K562 (cell line): ENCODE data around the gene ADORA3. TPM values are rescaled to one million over a fixed set of nuclear protein-coding genes. Genes with fewer than 3 reads are reported as not detected.

Experiments
- ATF7 ChIP-seq: fragments of 450-650 bp; IDR thresholded peaks from 2 replicates; pipeline ENCODE4 v1.7.1; 2014; ENCODE audit warnings: mild to moderate bottlenecking, moderate library complexity
- CBFA2T2 ChIP-seq: fragments of 450-650 bp; conservative IDR thresholded peaks from 2 replicates; pipeline ENCODE4 v1.6.1; 2017; ENCODE audit warnings: mild to moderate bottlenecking
- DDX20 ChIP-seq: fragments of 450-650 bp; IDR thresholded peaks from 2 replicates; pipeline ENCODE4 v1.6.1; 2016; ENCODE audit warnings: missing genetic modification characterization, low read depth, mild to moderate bottlenecking, missing compliant biosample characterization, moderate library complexity
- ESRRA ChIP-seq: fragments of 450-650 bp; IDR thresholded peaks from 2 replicates; pipeline ENCODE4 v1.6.1; 2014; ENCODE audit warnings: low read depth, mild to moderate bottlenecking, moderate library complexity, borderline replicate concordance
- FOXA1 ChIP-seq: fragments of 450-650 bp; IDR thresholded peaks from 2 replicates; pipeline ENCODE4 v1.6.1; 2016; ENCODE audit warnings: mild to moderate bottlenecking, borderline replicate concordance
- GTF2F1 ChIP-seq: IDR thresholded peaks from 2 replicates; pipeline ENCODE4 v1.6.1; 2011; ENCODE audit warnings: low read depth, low read length, improper control_type of control experiment
- HNRNPH1 ChIP-seq: fragments of 200-400 bp; formaldehyde crosslinking; optimal IDR thresholded peaks from 2 replicates; pipeline ENCODE3; 2017; ENCODE audit warnings: low read depth, mild to moderate bottlenecking, low read length, moderate library complexity
- KDM2B ChIP-seq: fragments of 250-450 bp; sonication (Bioruptor Pico); IDR thresholded peaks from 2 replicates; pipeline ENCODE4 v1.8.0; 2021; ENCODE audit warnings: mild to moderate bottlenecking, moderate library complexity
- MXI1 ChIP-seq: IDR thresholded peaks from 2 replicates; pipeline ENCODE4 v1.6.1; 2011; ENCODE audit warnings: low read depth, mild to moderate bottlenecking, improper control_type of control experiment, low read length
- NELFE ChIP-seq: IDR thresholded peaks from 2 replicates; pipeline ENCODE4 v1.6.1; 2011; ENCODE audit warnings: mild to moderate bottlenecking; ENCODE audit not compliant: insufficient read depth, insufficient read length
- NFIC ChIP-seq: fragments of 450-650 bp; IDR thresholded peaks from 2 replicates; pipeline ENCODE4 v1.6.1; 2017; ENCODE audit warnings: mild to moderate bottlenecking, inconsistent platforms
- PHB ChIP-seq: fragments of 250-450 bp; sonication (Bioruptor Pico); IDR thresholded peaks from 2 replicates; pipeline ENCODE4 v1.5.0; 2021
- RFX7 ChIP-seq: fragments of 250-450 bp; sonication (Bioruptor Pico); IDR thresholded peaks from 2 replicates; pipeline ENCODE4 v1.5.1; 2021; ENCODE audit warnings: mild to moderate bottlenecking
- SMAD1 ChIP-seq: fragments of 150-350 bp; IDR thresholded peaks from 2 replicates; pipeline ENCODE4 v1.6.1; 2014; ENCODE audit warnings: low read length, low read depth; ENCODE audit not compliant: partially characterized antibody
- SNRNP70 ChIP-seq: fragments of 200-400 bp; formaldehyde crosslinking; optimal IDR thresholded peaks from 2 replicates; pipeline ENCODE3; 2017; ENCODE audit warnings: low read depth, low read length
- SREBF2 ChIP-seq: sonication (generic); formaldehyde crosslinking; IDR thresholded peaks from 2 replicates; pipeline ENCODE4 v1.4.0; 2020; ENCODE audit warnings: mild to moderate bottlenecking, missing genetic modification reagents
- ZBED1 ChIP-seq: IDR thresholded peaks from 2 replicates; pipeline ENCODE4 v1.6.1; 2014
- ZNF133 ChIP-seq: fragments of 250-450 bp; sonication (Bioruptor Pico); IDR thresholded peaks from 2 replicates; pipeline ENCODE4 v1.4.0; 2020; ENCODE audit warnings: mild to moderate bottlenecking
- ZNF184 ChIP-seq: sonication (generic); formaldehyde crosslinking; IDR thresholded peaks from 2 replicates; pipeline ENCODE4 v1.5.0; 2020; ENCODE audit warnings: missing genetic modification reagents
- ZNF324 ChIP-seq: fragments of 250-450 bp; sonication (Bioruptor Pico); IDR thresholded peaks from 2 replicates; pipeline ENCODE4 v1.4.0; 2020; ENCODE audit warnings: mild to moderate bottlenecking
- ZNF408 ChIP-seq: fragments of 250-450 bp; sonication (Bioruptor Pico); IDR thresholded peaks from 2 replicates; pipeline ENCODE4 v1.4.0; 2020; ENCODE audit warnings: low read depth, mild to moderate bottlenecking, moderate library complexity
- ZNF699 ChIP-seq: fragments of 250-450 bp; sonication (Bioruptor Pico); IDR thresholded peaks from 2 replicates; pipeline ENCODE4 v1.8.0; 2021; ENCODE audit warnings: mild to moderate bottlenecking, moderate library complexity; ENCODE audit not compliant: insufficient replicate concordance
- polyA plus RNA-seq, 8 experiments: library from polyadenylated mRNA; depleted of rRNA in 4 of 8; stranded (reverse) in 5 of 8; unstranded in 3 of 8; fragments of >200 nt; fragmentation: Nextera tagmentation in 2 of 8; fragmentation: Illumina TruSeq in 1 of 8; extraction: Ambion mirVana in 2 of 8; extraction: Trizol in 1 of 8; gene quantifications; 2 replicates each; pipeline versions ENCODE4 v1.2.1 to v1.2.3, GENCODE V29; 2011 to 2014; ENCODE audit warnings: inconsistent platforms in 1 of 8, missing spikeins in 1 of 8
- total RNA-seq, 7 experiments: library from RNA; depleted of rRNA in 6 of 7; stranded (reverse); fragments of >200 nt in 6 of 7; fragmentation: Illumina TruSeq in 2 of 7; extraction: Trizol in 2 of 7; gene quantifications; 2 replicates each; pipeline versions ENCODE4 v1.2.1 to v1.2.3, GENCODE V29; 2011 to 2021; ENCODE audit warnings: low replicate concordance in 1 of 7
- TF ChIP-seq, protein P1 (sequence below): sonication (generic); formaldehyde crosslinking; IDR thresholded peaks from 2 replicates; pipeline ENCODE4 v1.8.0; 2023; ENCODE audit warnings: mild to moderate bottlenecking, missing genetic modification reagents
- TF ChIP-seq, protein P2 (sequence below): fragments of 450-650 bp; IDR thresholded peaks from 2 replicates; pipeline ENCODE4 v1.6.1; 2016; ENCODE audit warnings: antibody characterized with exemption
- TF ChIP-seq, protein P3 (sequence below): fragments of 250-450 bp; sonication (Bioruptor Pico); IDR thresholded peaks from 2 replicates; pipeline ENCODE4 v1.8.0; 2022; ENCODE audit warnings: moderate library complexity, mild to moderate bottlenecking, inconsistent platforms

ADORA3 gene
- total and polyA plus RNA-seq, 9 of the 15 experiments (the other 6 are each of a cell fraction or from before 2014, with no cell fraction given), result 0.09 to 0.35 (median 0.16) TPM; not detected in 3

- TF ChIP-seq HNRNPH1, result no peak
- TF ChIP-seq, protein P1, sequence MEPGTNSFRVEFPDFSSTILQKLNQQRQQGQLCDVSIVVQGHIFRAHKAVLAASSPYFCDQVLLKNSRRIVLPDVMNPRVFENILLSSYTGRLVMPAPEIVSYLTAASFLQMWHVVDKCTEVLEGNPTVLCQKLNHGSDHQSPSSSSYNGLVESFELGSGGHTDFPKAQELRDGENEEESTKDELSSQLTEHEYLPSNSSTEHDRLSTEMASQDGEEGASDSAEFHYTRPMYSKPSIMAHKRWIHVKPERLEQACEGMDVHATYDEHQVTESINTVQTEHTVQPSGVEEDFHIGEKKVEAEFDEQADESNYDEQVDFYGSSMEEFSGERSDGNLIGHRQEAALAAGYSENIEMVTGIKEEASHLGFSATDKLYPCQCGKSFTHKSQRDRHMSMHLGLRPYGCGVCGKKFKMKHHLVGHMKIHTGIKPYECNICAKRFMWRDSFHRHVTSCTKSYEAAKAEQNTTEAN, result no peak
- no peak for TF ChIP-seq ZNF324
- TF ChIP-seq ZBED1, result no peak
- no peak for TF ChIP-seq NFIC
- TF ChIP-seq ZNF699 (CRISPR knock-in tag), result no peak
- no peak for TF ChIP-seq ZNF133
- TF ChIP-seq FOXA1, result no peak
- no peak for TF ChIP-seq ZNF408
- no peak for TF ChIP-seq NELFE
- no peak for TF ChIP-seq SREBF2 (CRISPR knock-in tag)
- no peak for TF ChIP-seq GTF2F1
- TF ChIP-seq, protein P2, sequence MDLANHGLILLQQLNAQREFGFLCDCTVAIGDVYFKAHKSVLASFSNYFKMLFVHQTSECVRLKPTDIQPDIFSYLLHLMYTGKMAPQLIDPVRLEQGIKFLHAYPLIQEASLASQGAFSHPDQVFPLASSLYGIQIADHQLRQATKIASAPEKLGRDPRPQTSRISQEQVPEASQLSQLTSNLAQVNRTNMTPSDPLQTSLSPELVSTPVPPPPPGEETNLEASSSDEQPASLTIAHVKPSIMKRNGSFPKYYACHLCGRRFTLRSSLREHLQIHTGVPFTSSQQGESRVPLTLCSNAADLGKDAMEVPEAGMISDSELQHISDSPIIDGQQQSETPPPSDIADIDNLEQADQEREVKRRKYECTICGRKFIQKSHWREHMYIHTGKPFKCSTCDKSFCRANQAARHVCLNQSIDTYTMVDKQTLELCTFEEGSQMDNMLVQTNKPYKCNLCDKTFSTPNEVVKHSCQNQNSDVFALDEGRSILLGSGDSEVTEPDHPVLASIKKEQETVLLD, result no peak
- TF ChIP-seq RFX7, result no peak
- no peak for TF ChIP-seq PHB (CRISPR knock-in tag)
- TF ChIP-seq SMAD1, result no peak
- no peak for TF ChIP-seq MXI1
- no peak for TF ChIP-seq CBFA2T2
- TF ChIP-seq ESRRA, result no peak
- no peak for TF ChIP-seq ZNF184 (CRISPR knock-in tag)
- no peak for TF ChIP-seq SNRNP70
- TF ChIP-seq DDX20 (tag), result peak; percentile 83
- TF ChIP-seq KDM2B (CRISPR knock-in tag), result no peak
- TF ChIP-seq, protein P3, sequence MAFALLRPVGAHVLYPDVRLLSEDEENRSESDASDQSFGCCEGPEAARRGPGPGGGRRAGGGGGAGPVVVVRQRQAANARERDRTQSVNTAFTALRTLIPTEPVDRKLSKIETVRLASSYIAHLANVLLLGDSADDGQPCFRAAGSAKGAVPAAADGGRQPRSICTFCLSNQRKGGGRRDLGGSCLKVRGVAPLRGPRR (CRISPR knock-in tag), result no peak
- TF ChIP-seq ATF7, result peak; percentile 36; the same call in 1 of the 2 replicates
These were observed at the start of gene ADORA3, which contains the start of gene TMIGD3 (continued) for GRCh38 chr1:111503585-111504060.
